OCI-LY1 (cell line): ENCODE measurements around the gene FGGY.

Source experiments
- H2AFZ ChIP-seq: fragments of 200-600 bp; sonication (generic), shearing (Covaris generic); 2 replicates; pipeline ENCODE4 v1.6.0; 2014; ENCODE audit warnings: antibody characterized with exemption, mild to moderate bottlenecking, low read length
- H3F3A ChIP-seq: fragments of 200-600 bp; sonication (generic), shearing (Covaris generic); 2 replicates; pipeline ENCODE4 v1.6.0; 2014; ENCODE audit warnings: mild to moderate bottlenecking, antibody characterized with exemption, low read length, moderate library complexity; ENCODE audit not compliant: insufficient read depth
- H3K27ac ChIP-seq: fragments of 200-600 bp; sonication (generic); 2 replicates; pipeline ENCODE4 v1.5.1; 2014; ENCODE audit warnings: low read length, mixed run types, mild to moderate bottlenecking, low read depth; ENCODE audit not compliant: poor library complexity, severe bottlenecking
- H3K27me3 ChIP-seq: fragments of 200-600 bp; sonication (generic); 2 replicates; pipeline ENCODE4 v1.6.0; 2014; ENCODE audit warnings: antibody characterized with exemption, mild to moderate bottlenecking, low read length, moderate library complexity; ENCODE audit not compliant: insufficient read depth
- H3K36me3 ChIP-seq: fragments of 200-600 bp; sonication (generic); 2 replicates; pipeline ENCODE4 v1.6.1; 2014; ENCODE audit warnings: mild to moderate bottlenecking, antibody characterized with exemption, low read length, moderate library complexity, mixed read lengths; ENCODE audit not compliant: insufficient read depth
- H3K4me1 ChIP-seq: fragments of 200-600 bp; sonication (generic); 2 replicates; pipeline ENCODE4 v1.5.1; 2014; ENCODE audit warnings: mild to moderate bottlenecking, low read length, moderate library complexity; ENCODE audit not compliant: insufficient read depth, severe bottlenecking
- H3K4me2 ChIP-seq: fragments of 200-600 bp; sonication (generic), shearing (Covaris generic); 2 replicates; pipeline ENCODE4 v1.6.1; 2014; ENCODE audit warnings: low read length
- H3K4me3 ChIP-seq: fragments of 200-600 bp; sonication (generic); 2 replicates; pipeline ENCODE4 v1.5.1; 2014; ENCODE audit warnings: low read length, low read depth, mild to moderate bottlenecking, mixed read lengths; ENCODE audit not compliant: poor library complexity, severe bottlenecking
- H3K79me2 ChIP-seq: fragments of 200-600 bp; shearing (Covaris generic); 2 replicates; pipeline ENCODE4 v1.6.1; 2016; ENCODE audit warnings: mixed run types, low read length, mixed read lengths; ENCODE audit not compliant: insufficient read depth
- H3K9ac ChIP-seq: fragments of 200-600 bp; sonication (generic), shearing (Covaris generic); 2 replicates; pipeline ENCODE4 v1.6.1; 2014; ENCODE audit warnings: mild to moderate bottlenecking, low read length, mixed read lengths
- H3K9me2 ChIP-seq: fragments of 200-600 bp; sonication (generic), shearing (Covaris generic); 2 replicates; pipeline ENCODE4 v1.6.1; 2014; ENCODE audit warnings: low read depth, mild to moderate bottlenecking, low read length, mixed read lengths
- H3K9me3 ChIP-seq: fragments of 200-600 bp; shearing (Covaris generic); 2 replicates; pipeline ENCODE4 v1.6.1; 2014; ENCODE audit warnings: low read length, mixed read lengths
- H4K20me1 ChIP-seq: fragments of 200-600 bp; sonication (generic), shearing (Covaris generic); 2 replicates; pipeline ENCODE4 v1.6.0; 2016; ENCODE audit warnings: mild to moderate bottlenecking, low read length; ENCODE audit not compliant: insufficient read depth
- EZH2 ChIP-seq: fragments of 200-600 bp; sonication (generic), shearing (Covaris generic); IDR thresholded peaks from 2 replicates; pipeline ENCODE4 v1.8.0; 2017; ENCODE audit warnings: borderline replicate concordance, mixed run types, mild to moderate bottlenecking, antibody characterized with exemption, low read length, moderate library complexity, mixed read lengths
- TF ChIP-seq, protein P1 (sequence below): fragments of 200-600 bp; sonication (generic), shearing (Covaris generic); IDR thresholded peaks from 2 replicates; pipeline ENCODE4 v1.5.1; 2017; ENCODE audit warnings: mild to moderate bottlenecking, antibody characterized with exemption, low read length, moderate library complexity, mixed read lengths

FGGY gene

DNA sequence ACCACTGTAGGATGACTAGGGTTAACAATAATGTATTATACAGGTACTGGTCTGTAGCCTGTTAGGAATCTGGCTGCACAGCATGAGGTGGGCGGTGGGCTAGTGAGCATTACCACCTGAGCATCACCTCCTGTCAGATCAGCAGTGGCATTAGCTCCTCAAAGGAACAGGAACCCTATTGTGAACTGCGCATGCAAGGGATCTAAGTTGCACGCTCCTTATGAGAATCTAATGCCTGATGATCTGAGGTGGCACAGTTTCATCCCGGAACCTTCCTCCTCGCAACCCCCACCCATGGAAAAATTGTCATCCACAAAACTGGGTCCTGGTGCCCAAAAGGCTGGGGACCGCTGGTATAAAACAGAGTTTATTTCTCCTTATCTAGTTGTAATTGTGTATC is 147.6 kb downstream of the FGGY start:
- H3K4me1 ChIP-seq: no peaks in the 10 kb centered on the region
- H3K9me2 ChIP-seq: no peaks in the 10 kb centered on the region
- H3K27ac ChIP-seq: no peak overlapping the region
- H3K36me3 ChIP-seq: no peaks in the 10 kb centered on the region
- no peaks in the 10 kb centered on the region for H4K20me1 ChIP-seq
- H3K4me3 ChIP-seq: no peak overlapping the region
- no peak overlapping the region for H3K4me2 ChIP-seq
- no peaks in the 10 kb centered on the region for H3F3A ChIP-seq
- no peak for TF ChIP-seq EZH2
- TF ChIP-seq, protein P1, sequence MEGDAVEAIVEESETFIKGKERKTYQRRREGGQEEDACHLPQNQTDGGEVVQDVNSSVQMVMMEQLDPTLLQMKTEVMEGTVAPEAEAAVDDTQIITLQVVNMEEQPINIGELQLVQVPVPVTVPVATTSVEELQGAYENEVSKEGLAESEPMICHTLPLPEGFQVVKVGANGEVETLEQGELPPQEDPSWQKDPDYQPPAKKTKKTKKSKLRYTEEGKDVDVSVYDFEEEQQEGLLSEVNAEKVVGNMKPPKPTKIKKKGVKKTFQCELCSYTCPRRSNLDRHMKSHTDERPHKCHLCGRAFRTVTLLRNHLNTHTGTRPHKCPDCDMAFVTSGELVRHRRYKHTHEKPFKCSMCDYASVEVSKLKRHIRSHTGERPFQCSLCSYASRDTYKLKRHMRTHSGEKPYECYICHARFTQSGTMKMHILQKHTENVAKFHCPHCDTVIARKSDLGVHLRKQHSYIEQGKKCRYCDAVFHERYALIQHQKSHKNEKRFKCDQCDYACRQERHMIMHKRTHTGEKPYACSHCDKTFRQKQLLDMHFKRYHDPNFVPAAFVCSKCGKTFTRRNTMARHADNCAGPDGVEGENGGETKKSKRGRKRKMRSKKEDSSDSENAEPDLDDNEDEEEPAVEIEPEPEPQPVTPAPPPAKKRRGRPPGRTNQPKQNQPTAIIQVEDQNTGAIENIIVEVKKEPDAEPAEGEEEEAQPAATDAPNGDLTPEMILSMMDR: no peak
- H3K79me2 ChIP-seq: no peaks in the 10 kb centered on the region
- no peaks in the 10 kb centered on the region for H3K27me3 ChIP-seq
- no peaks in the 10 kb centered on the region for H3K9me3 ChIP-seq
- no peak overlapping the region for H3K9ac ChIP-seq
- no peak overlapping the region for H2AFZ ChIP-seq

DNA sequence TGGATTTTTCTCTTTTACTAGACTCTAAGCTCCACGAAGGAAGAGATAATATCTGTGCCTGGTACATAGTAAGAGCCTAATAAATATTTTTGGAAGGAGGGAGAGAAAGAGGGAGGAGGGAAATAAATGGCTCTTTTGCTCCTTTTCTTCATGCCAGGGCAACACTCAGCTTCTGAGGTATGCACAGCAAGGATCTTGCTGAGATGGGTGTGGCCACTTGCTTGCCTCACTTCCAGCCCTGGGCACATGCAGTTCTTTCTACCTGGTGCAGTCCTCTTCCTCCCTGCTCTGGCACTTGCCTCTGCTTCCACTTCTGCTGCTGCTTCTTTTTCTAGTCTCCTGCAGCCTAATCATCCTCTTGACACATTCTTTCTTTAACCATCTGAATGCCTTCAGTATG is 148.1 kb downstream of the FGGY start:
- H3F3A ChIP-seq: no peaks in the 10 kb centered on the region
- H3K9ac ChIP-seq: no peak overlapping the region
- TF ChIP-seq, protein P1: no peak
- TF ChIP-seq EZH2: no peak
- H3K36me3 ChIP-seq: no peaks in the 10 kb centered on the region
- H3K27ac ChIP-seq: no peak overlapping the region
- H3K4me2 ChIP-seq: no peak overlapping the region
- no peaks in the 10 kb centered on the region for H3K27me3 ChIP-seq
- no peaks in the 10 kb centered on the region for H4K20me1 ChIP-seq
- H3K4me3 ChIP-seq: no peak overlapping the region
- H3K9me2 ChIP-seq: no peaks in the 10 kb centered on the region
- no peaks in the 10 kb centered on the region for H3K9me3 ChIP-seq
- H3K79me2 ChIP-seq: no peaks in the 10 kb centered on the region
- H3K4me1 ChIP-seq: no peaks in the 10 kb centered on the region
- no peak overlapping the region for H2AFZ ChIP-seq

DNA sequence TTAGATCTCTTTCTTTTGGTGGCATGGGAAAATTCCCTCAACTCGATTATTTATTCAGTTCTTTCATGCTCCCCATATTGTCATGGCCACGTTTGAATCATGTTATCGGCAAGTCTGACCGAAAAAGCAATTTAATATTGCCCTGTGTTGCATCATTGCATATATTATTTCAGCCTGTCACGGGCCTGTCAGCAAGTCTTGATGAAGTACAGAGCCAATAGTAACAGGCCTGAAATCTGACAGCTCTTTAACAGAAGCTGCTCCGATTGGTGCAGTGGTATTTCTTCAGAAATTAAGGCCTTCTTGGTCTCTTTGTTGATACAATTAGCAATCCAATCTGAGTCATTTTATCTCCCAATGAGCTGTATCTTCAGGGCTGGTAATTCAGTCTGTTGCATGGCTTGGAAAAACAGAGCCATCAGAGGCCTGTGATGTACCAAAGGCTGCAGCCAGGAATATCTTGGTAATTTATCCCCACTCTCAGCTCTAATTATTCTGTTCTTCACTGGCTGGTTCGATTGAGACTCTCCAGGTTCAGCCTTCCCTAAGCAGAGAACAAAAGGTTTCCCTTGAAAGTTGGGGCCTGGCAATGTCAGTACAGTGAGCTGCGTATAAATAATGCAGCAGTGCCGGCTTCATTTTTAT is 149.5 kb downstream of the FGGY start:
- Histone ChIP-seq H3K27ac (no peak overlapping the region), H3K79me2 (no peaks in the 10 kb centered on the region), H3K9ac (no peak overlapping the region), H3K27me3 (no peaks in the 10 kb centered on the region), H3K4me1 (no peaks in the 10 kb centered on the region), H3F3A (no peaks in the 10 kb centered on the region), H4K20me1 (no peaks in the 10 kb centered on the region), H3K36me3 (no peaks in the 10 kb centered on the region), H3K9me2 (no peaks in the 10 kb centered on the region), H3K9me3 (no peaks in the 10 kb centered on the region), H3K4me2 (no peak overlapping the region), H3K4me3 (no peak overlapping the region), H2AFZ (no peak overlapping the region)
- no peak for TF ChIP-seq EZH2
- TF ChIP-seq, protein P1: no peak
